HG03064 (cell line): ENCODE measurements around the gene LIN7C.

Experiments
- ATAC-seq: cut with Tn5 transposase; IDR thresholded peaks from one replicate; pipeline ENCODE4 v1.9.1; 2021; ENCODE audit warnings: low read depth; ENCODE audit not compliant: unreplicated experiment

LIN7C gene

GRCh38 chr11:27471589-27472397 lies 34.8 kb downstream of the LIN7C start:
- peak; percentile 42 for ATAC-seq

GRCh38 chr11:27470826-27471588 lies 35.6 kb downstream of the LIN7C start:
- no peak for ATAC-seq

DNA sequence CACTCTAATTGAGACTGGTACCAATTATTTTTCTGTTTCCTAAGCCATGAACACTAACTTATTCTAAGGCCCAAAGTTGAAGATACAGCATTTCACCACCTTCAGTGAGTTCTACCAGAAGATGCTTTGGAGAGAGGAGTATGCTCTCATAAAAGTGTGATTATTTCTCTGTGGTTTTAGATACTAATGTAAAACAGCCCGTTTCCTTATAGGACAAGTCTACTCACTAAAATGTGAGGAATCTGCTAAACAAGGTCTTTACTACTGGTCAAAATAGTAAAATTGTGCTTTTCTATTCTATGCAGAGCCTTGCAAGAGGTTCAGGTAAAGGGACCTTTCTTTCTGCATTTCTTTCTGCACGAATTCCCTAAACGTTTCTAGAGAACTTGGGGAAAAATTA lies 36.4 kb downstream of the LIN7C start:
- ATAC-seq: no peak

DNA sequence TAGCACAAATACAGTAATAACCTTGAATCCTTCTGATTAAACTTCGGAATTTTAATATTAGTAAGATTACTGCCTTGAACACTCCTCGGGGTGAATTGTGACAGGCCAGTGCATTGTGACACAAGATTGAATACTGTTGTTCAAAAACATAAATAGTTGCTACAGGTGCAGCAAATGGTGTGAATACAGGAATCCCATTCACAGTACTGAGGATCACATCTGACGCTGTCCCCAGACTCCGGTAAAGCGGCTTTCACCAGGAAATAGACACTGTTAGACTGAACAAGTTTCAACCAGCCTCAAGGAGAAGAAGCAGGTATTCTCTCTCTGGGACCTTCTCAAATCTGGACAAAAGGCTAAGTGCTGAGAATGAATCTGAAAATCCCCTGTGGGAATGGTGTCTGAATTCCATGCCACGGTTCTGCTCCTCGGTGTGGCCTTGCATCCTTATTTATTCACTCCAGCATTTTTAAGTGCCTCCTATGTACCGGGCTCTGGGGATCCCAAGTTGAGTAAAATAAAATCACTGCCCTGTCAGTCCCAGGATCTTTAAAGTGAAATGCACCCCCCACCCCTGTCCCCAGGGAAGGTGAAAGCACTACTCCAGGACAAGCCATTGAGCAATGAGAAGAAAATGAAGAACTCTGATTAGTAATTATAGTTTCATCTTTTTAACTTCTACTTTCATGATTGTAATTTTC lies 37.4 kb downstream of the LIN7C start:
- no peak for ATAC-seq

GRCh38 chr11:27468209-27468994 lies 38.2 kb downstream of the LIN7C start:
- no peak for ATAC-seq

DNA sequence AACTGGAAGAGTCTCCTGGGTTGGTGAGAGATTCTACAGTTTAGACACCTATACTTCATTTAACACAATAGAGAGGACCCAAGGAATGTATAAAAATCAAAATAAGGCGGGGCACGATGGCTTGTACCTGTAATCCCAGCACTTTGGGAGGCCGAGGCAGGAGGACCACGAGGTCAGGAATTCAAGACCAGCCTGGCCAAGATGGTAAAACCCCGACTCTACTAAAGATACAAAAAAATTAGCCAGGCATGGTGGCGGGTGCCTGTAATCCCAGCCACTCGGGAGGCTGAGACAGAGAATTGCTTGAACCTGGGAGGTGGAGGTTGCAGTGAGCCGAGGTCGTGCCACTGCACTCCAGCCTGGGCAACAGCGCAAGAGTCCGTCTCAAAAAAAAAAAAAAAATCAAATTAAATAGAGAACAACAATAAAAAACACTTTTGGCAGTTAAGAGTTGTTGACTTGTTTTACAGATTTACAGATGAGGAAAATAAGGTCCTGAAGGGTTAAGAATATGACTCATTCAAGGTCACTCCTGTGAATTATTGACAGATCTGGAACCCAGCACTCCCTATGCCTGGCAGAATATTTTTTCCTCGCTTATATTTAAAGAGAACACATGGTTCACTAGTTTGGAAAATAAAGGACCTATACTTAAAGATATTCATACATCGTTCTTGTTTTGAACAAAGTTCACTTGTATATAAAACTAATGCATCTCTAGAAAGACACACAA lies 39.2 kb downstream of the LIN7C start:
- ATAC-seq: no peak

GRCh38 chr11:27466363-27466762 lies 40.2 kb downstream of the LIN7C start:
- no peak for ATAC-seq

DNA sequence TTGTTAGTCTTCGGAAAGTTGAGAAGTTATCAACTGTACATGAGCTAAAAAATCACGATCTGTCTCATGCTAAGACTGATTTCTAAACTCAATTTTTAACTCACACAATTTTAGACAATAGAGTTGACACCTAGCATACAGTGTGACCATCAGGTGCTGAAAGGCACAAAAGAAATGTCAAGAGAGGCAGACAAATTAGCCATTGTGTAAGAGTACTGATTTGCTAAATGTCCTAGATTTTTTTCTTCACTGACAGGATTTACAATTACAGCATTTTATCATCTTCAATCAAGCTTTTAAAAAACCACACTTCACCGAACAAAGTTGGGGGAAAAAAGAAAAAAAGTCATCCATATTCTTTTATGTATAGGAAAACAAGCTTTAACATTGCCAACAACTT lies 40.9 kb downstream of the LIN7C start:
- no peak for ATAC-seq

- ATAC-seq: no peak
Observed at GRCh38 chr11:27464909-27465308, 41.7 kb downstream of the LIN7C start.

- ATAC-seq: no peak
Observed at GRCh38 chr11:27464289-27464696, 42.3 kb downstream of the LIN7C start.

GRCh38 chr11:27462543-27462942 lies 44.0 kb downstream of the LIN7C start:
- ATAC-seq: no peak

DNA sequence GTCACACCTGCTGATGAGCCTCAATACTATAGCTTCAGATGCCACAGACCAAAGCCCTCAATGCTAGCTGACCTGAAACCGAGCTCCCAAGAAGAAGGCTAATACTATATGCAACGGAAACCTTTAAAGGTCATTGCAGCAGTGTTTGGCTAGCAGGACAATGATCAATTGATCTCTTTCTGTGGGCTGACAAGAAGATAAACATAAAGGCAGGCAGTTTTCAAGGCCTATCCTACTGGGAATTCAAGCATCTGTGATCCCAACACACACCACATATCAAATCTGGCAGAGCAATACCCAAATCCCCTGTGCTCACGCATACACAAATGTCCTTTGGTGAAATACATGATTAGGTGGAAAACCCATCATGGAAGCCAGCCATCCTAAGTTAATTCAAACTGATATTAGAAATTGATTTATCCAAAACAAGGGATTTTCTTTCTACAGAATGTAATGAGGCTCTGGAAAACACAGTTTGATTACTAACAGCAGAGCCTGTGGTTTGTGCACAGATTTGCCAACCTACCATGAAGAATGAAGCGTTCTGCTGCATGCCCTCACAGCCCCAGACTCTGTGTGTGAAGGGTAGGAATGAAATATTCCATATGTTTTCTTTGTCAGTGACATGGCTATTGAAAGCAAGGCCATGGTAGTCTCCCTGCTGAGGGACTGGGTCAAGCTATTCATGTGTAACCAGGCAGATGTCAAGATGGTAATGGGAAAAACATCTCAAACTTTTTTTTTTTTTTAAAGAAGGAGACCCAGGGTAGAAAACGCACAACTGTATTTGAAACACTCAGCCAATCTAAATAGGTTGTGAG lies 46.2 kb downstream of the LIN7C start:
- ATAC-seq: no peak

GRCh38 chr11:27459191-27459590 lies 47.4 kb downstream of the LIN7C start:
- no peak for ATAC-seq

GRCh38 chr11:27458182-27458581 lies 48.4 kb downstream of the LIN7C start:
- ATAC-seq: no peak

DNA sequence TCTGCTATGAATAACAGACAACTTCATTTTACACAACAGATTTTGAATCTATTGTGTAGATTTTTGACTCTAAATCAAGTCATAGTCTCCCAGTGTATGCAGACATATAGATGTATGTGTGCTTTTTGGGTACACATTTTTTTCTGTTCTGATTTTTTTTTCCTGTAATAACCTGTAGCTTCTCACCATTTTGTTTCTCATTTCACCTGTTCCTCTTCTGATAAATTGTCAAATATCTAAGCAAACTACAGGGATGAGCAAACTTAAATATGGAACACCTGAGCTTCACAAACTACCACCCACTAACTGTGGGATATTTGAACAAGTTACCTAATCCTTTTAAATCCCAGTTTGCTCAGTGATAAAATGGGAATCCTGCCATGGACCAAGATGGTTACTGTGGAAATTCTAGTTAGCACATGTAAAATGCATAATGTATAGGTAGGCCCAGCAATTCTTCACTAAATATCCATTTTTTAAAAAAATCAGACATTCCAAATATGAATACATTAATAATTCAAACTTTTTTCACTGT lies 49.7 kb downstream of the LIN7C start:
- no peak for ATAC-seq

DNA sequence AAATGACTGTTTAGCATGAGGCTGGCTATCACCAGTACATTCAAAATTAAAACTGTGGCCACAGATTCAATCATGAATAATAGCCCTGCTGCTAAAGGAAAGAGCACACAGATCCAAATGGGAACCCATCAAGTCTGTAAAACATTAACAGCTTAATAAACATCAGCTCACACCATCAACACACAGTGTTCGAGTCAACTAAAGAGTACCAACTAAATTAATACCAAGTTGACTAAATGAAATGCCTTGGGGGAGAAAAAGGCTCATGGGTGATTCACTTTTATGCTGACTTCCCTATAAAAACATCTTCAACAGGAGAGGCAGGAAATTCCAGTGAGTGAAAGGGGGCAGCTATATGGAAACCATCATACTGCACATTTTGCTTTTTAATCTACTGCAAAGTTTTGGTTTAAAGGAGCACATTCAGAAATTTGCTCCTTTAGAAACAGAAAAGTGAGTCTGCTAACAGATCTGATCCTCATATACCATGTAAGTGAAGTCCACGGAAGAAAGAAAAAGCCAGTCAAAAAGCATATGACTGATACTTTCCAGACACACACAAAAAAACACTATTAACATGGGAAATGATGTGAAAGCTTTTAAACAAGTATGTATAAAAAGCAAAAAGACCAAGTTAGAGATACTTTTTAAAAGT lies 50.3 kb downstream of the LIN7C start:
- ATAC-seq: no peak

GRCh38 chr11:27455667-27456066 lies 50.9 kb downstream of the LIN7C start:
- ATAC-seq: no peak

- no peak for ATAC-seq
Observed at GRCh38 chr11:27453701-27454100, 52.9 kb downstream of the LIN7C start.
